ENCODE measurements around the gene OR2F2.

GRCh38 chr7:143948733-143949132 is 13.7 kb downstream of the OR2F2 start:
- TF ChIP-seq CTCF (IDR thresholded peaks at IDR 0.05): no peak
- no peak for TF ChIP-seq POLR2A (IDR thresholded peaks at IDR 0.05)
